HG03097 (cell line): ENCODE data around the gene ADAM17.
"Not testable (repeated sequence)": the region's sequence is repeated elsewhere in the genome, so short reads cannot be mapped to it uniquely, and the experiment has no call there.

Experiments
- ATAC-seq: cut with Tn5 transposase; IDR thresholded peaks from one replicate; pipeline ENCODE4 v1.9.1; 2021; ENCODE audit not compliant: unreplicated experiment, low FRiP score

ADAM17 gene

GRCh38 chr2:9527995-9528787 is 27.4 kb downstream of the ADAM17 start:
- ATAC-seq: no peak

- no peak for ATAC-seq
Observed at GRCh38 chr2:9525266-9525665, 30.4 kb downstream of the ADAM17 start.

GRCh38 chr2:9524291-9524690 is 31.3 kb downstream of the ADAM17 start:
- no peak for ATAC-seq

GRCh38 chr2:9519250-9519649 is 36.4 kb downstream of the ADAM17 start:
- ATAC-seq: no peak

GRCh38 chr2:9518780-9519179 is 36.9 kb downstream of the ADAM17 start:
- no peak for ATAC-seq

- ATAC-seq: no peak
Observed at GRCh38 chr2:9518163-9518562, 37.5 kb downstream of the ADAM17 start.

- ATAC-seq: no peak
Observed at GRCh38 chr2:9517118-9517782, 38.4 kb downstream of the ADAM17 start.

- ATAC-seq: not testable (repeated sequence)
Observed at GRCh38 chr2:9513946-9514345, 41.7 kb downstream of the ADAM17 start.

GRCh38 chr2:9508931-9509330 is 46.7 kb downstream of the ADAM17 start:
- ATAC-seq: no peak

- ATAC-seq: no peak
Observed at GRCh38 chr2:9498210-9498609, 57.4 kb downstream of the ADAM17 start.

- ATAC-seq: no peak
Observed at GRCh38 chr2:9497017-9497416, 58.6 kb downstream of the ADAM17 start.

GRCh38 chr2:9494081-9494480 is 61.5 kb downstream of the ADAM17 start:
- no peak for ATAC-seq

GRCh38 chr2:9493478-9493877 is 62.2 kb downstream of the ADAM17 start:
- ATAC-seq: no peak

- no peak for ATAC-seq
Observed at GRCh38 chr2:9492927-9493326, 62.7 kb downstream of the ADAM17 start.

GRCh38 chr2:9490789-9491188 is 64.8 kb downstream of the ADAM17 start:
- no peak for ATAC-seq

GRCh38 chr2:9488583-9489547 is 66.8 kb downstream of the ADAM17 start:
- no peak for ATAC-seq

- ATAC-seq: no peak
Observed at GRCh38 chr2:9484533-9484932, 71.1 kb downstream of the ADAM17 start.

GRCh38 chr2:9483107-9483506 is 72.5 kb downstream of the ADAM17 start:
- ATAC-seq: no peak

GRCh38 chr2:9480157-9480556 is 75.5 kb downstream of the ADAM17 start:
- ATAC-seq: no peak

- no peak for ATAC-seq
Observed at GRCh38 chr2:9478526-9478925, 77.1 kb downstream of the ADAM17 start.

- ATAC-seq: no peak
Observed at GRCh38 chr2:9477914-9478313, 77.7 kb downstream of the ADAM17 start.
